ENCODE results near the gene ANKRD6. TPM values are rescaled to one million over a fixed set of nuclear protein-coding genes. Genes with fewer than 3 reads are reported as not detected.

ANKRD6 gene
- total RNA-seq, 1 donor from 2014 or later: 2.2 TPM

DNA sequence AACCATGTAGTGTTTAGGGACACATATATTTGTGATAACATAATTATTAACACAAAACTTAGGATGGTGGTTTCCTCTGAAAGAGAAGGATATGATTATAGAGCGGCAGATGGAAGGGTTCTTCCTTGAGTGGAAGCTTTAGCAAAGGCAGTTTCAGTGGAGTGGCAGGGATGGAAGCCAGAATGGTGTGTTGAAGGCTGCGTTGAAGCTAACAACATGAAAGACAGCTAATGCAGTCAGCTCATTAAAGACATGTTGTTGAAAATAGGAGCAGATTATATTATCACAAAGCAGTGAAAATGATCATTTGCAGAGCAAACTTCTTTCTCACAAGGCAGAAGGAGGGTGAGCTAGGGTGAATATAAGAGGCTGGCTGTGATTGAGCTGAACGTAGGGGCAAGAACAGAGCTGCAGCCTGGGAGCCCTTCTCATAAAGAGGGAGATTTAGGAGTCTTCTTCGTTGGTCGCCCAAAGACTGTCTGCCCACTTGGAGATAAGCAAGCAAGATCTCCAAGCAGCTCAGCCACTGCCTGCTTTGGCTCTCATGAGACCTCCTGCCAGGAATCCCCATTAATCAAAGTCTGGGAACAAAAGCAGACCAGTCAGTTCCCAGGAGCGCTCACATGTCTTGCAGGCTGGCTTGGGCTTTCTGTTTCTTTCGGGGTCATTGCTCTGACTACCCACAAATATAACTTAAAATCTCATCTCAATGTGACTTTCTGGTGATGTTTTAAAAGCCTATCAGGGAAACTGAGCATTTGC, 2.6 kb upstream of the ANKRD6 start:
- no peak overlapping the region for H3K27ac Mint-ChIP-seq
- peaks cover 52% of the 10 kb centered on the region for H3K27me3 Mint-ChIP-seq (ENCODE audit: low read depth)
- intact Hi-C loops (cut with micrococcal nuclease): loop anchor here (5.0 kb wide), 3 partner anchors 58 to 448 kb away; no protein-coding TSS in a partner anchor
- H3K4me3 Mint-ChIP-seq (ENCODE audit: low read depth): no peak overlapping the region
- no peaks in the 10 kb centered on the region for H3K9me3 Mint-ChIP-seq
- no peaks in the 10 kb centered on the region for H3K36me3 Mint-ChIP-seq (ENCODE audit: low read depth)
- DNase-seq (ENCODE audit: low spot score): no peak
- peaks cover 14% of the 10 kb centered on the region for H3K4me1 Mint-ChIP-seq (ENCODE audit: low read depth)

DNA sequence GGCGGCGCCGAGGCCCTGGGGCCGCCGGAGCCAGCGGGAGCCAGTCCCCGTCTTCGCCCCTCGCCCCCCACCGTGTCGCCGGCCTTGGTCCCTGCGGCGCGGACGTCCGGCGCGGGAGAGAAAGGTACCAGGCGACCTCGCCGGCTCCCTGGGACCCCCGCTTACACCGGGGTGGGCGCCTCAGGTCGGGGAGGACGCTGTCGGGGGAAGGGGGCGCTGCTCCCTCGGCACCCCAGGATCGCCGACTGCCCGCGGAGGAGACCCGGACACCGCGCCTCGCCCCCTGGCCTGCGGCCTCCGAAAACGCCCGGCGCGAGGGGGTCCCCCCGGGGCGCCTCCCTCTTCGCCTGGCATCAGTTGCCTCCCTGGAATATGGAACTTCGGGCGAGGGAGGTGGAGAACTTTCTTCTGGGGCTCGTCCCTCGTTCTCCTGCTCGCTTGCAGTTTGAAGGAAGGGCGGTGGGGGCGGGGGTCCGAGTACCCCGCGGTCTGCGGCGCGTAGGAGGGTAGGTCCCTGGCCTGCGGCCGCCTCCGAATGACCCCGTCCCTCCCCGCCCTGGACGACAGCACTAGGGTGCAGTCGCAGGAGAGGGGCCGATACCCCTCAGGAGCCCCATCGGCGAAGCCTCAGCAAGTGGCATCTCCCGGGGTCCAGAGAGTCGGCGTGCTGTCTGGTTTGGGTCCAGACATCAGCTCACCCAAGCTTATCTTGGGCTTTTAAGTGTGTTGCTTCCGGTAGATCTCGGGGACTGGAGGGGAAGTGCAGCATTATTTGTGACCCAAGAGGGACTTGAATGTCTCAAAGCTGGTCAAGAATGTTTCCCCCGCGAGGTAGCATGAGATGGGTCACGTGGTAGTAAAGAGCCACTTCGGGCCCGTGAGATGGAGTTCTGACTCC, 549 bp downstream of the ANKRD6 start:
- H3K27ac Mint-ChIP-seq: no peak overlapping the region

DNA sequence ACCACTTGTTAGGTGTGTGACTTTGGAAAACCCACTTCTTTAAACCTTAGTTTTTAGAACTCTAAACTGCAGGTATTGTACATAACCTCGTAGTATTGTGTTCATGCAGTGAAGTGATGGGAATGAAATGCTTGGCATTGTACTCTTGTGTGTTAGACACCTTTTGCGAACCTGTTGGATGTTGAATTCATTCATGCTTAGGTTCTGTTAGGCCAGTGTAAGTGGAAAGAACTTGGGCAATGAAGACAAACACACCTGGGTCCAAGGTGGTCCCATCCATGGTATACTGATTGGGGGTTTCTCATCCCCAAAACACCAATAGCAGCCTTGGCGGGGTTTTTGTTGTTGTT, 1.2 kb downstream of the ANKRD6 start:
- no peak overlapping the region for H3K27ac Mint-ChIP-seq

More for the DNA sequence above, 549 bp downstream of the ANKRD6 start:
- H3K4me1 Mint-ChIP-seq (ENCODE audit: low read depth): peaks cover 14% of the 10 kb centered on the region
- H3K9me3 Mint-ChIP-seq: no peaks in the 10 kb centered on the region
- peaks cover 51% of the 10 kb centered on the region for H3K27me3 Mint-ChIP-seq (ENCODE audit: low read depth)
- no peaks in the 10 kb centered on the region for H3K36me3 Mint-ChIP-seq (ENCODE audit: low read depth)
- H3K4me3 Mint-ChIP-seq (ENCODE audit: low read depth): peak overlapping the region; percentile 79
- intact Hi-C loops (cut with micrococcal nuclease): loop anchor here (1.0 to 5.0 kb wide), 5 partner anchors 21 to 451 kb away; partner anchors contain the start of genes LYRM2 and RRAGD
- no peak for DNase-seq (ENCODE audit: low spot score)

DNA sequence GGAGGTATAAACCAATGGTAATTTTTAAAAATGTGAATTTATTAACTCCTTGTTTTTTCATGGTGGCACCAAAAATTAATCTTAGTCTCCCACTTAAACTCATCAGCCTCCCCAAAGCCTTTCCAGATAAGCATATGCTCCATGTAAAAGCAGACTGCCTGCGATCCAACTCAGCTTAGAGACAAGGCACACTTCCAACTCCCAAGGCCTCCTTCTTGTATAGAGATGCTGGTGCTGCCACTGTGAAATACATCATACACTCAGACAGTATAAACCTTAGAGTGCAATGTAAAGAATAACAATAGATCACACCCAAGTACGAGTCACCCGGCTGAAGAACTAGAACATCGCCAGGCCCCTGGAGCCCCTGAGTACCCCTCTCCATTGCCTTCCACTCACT, 2.0 kb downstream of the ANKRD6 start:
- no peak overlapping the region for H3K27ac Mint-ChIP-seq

More for the DNA sequence above, 1.2 kb downstream of the ANKRD6 start:
- H3K9me3 Mint-ChIP-seq: no peaks in the 10 kb centered on the region
- peaks cover 14% of the 10 kb centered on the region for H3K4me1 Mint-ChIP-seq (ENCODE audit: low read depth)
- intact Hi-C loops (cut with micrococcal nuclease): loop anchor here (5.0 kb wide), 3 partner anchors 62 to 452 kb away; no protein-coding TSS in a partner anchor
- DNase-seq (ENCODE audit: low spot score): no peak
- H3K27me3 Mint-ChIP-seq (ENCODE audit: low read depth): peaks cover 47% of the 10 kb centered on the region
- no peaks in the 10 kb centered on the region for H3K36me3 Mint-ChIP-seq (ENCODE audit: low read depth)
- peak overlapping the region; percentile 79 for H3K4me3 Mint-ChIP-seq (ENCODE audit: low read depth)

DNA sequence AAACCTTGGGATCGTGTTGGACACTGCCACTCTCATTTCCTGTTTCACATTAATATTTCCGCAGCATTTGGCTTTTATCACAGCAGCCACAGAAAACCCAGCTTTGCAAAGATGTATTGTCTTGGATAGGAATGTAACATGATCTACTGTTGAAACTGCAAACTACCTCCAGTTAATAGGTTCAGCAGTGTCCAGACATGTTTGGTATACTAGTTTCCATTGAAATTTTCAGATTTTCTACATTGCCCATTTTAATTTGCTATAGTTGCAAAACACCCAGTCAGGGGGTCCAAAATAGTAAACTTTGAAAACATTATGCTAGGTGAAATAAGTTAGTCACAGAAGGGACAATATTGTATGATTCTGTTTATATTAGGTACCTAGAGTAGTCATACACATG, 3.3 kb downstream of the ANKRD6 start:
- DNase-seq (ENCODE audit: low spot score): no peak
- H3K36me3 Mint-ChIP-seq (ENCODE audit: low read depth): no peaks in the 10 kb centered on the region
- no peaks in the 10 kb centered on the region for H3K9me3 Mint-ChIP-seq
- no peak overlapping the region for H3K4me3 Mint-ChIP-seq (ENCODE audit: low read depth)
- intact Hi-C loops (cut with micrococcal nuclease): no loop called here
- peaks cover 14% of the 10 kb centered on the region for H3K4me1 Mint-ChIP-seq (ENCODE audit: low read depth)
- peaks cover 35% of the 10 kb centered on the region for H3K27me3 Mint-ChIP-seq (ENCODE audit: low read depth)
- no peak overlapping the region for H3K27ac Mint-ChIP-seq

More for the DNA sequence above, 2.0 kb downstream of the ANKRD6 start:
- no peak for DNase-seq (ENCODE audit: low spot score)
- Mint-ChIP-seq H3K9me3 (no peaks in the 10 kb centered on the region), H3K4me3 (ENCODE audit: low read depth) (no peak overlapping the region), H3K36me3 (ENCODE audit: low read depth) (no peaks in the 10 kb centered on the region), H3K27me3 (ENCODE audit: low read depth) (peaks cover 43% of the 10 kb centered on the region), H3K4me1 (ENCODE audit: low read depth) (peaks cover 14% of the 10 kb centered on the region)
- intact Hi-C loops (cut with micrococcal nuclease): loop anchor here (5.0 kb wide), 3 partner anchors 63 to 453 kb away; no protein-coding TSS in a partner anchor

DNA sequence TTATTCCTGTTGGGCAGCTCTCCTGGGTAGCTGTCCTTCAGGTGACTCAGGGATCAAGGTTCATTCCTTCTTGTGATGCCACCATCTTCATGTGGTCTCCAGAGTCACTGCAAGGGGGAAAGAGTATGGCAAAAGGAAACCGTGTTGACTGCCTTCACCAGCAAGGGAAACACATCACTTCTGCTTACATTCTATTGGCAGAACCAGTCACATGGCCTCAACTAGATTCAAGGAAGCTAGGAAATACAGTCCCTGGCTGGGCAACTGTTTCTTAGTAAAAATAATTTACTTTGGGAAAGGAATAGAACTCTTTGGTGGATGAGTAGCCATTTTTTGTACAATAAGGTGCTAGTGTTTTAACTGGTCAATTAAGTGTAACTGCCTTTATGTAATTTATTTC, 5.3 kb downstream of the ANKRD6 start:
- intact Hi-C loops (cut with micrococcal nuclease): no loop called here
- Mint-ChIP-seq H3K27ac (no peak overlapping the region), H3K36me3 (ENCODE audit: low read depth) (no peaks in the 10 kb centered on the region), H3K27me3 (ENCODE audit: low read depth) (peaks cover 32% of the 10 kb centered on the region), H3K4me1 (ENCODE audit: low read depth) (peaks cover 9% of the 10 kb centered on the region), H3K4me3 (ENCODE audit: low read depth) (no peak overlapping the region), H3K9me3 (no peaks in the 10 kb centered on the region)
- no peak for DNase-seq (ENCODE audit: low spot score)

DNA sequence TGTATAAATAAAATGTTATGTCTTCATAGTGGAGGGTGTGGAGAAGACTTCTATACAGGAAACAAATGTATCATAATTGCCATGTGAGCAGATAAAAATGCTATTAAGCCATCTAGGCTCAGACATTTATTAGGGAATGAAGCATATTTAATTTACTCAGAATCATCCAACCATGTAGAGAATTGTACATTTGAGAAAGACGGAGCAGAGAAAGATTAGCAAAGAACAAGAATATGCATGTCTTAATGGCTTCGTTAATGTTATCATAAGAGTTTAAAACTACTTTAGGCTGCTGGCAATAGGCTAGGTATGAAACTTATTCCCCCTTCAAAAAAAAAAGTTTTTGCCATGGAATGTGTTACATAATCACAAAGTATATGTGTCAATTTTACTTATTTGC, 6.1 kb downstream of the ANKRD6 start:
- no peaks in the 10 kb centered on the region for H3K9me3 Mint-ChIP-seq

DNA sequence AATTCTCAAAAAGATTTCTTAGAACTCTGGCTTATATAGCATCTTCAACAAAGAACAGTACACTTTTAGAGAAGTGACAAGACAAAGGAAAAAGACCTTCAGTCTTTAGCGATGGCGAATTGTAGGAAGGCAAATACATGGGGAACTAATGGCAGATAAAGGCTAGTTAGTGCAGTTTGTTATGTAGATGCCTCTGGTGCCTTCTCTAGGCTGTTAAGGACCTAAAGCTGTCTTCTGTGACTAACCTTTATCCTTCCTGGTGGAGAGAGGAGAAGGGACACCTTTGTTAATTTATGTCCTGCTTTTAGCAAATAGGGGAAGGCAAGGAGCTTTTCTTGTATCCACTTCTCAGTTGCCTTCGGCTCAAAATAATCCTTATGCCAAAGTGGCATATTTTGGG, 7.2 kb downstream of the ANKRD6 start:
- H3K27me3 Mint-ChIP-seq (ENCODE audit: low read depth): peaks cover 25% of the 10 kb centered on the region
- intact Hi-C loops (cut with micrococcal nuclease): no loop called here
- no peak overlapping the region for H3K4me3 Mint-ChIP-seq (ENCODE audit: low read depth)
- no peaks in the 10 kb centered on the region for H3K9me3 Mint-ChIP-seq
- no peak for DNase-seq (ENCODE audit: low spot score)
- H3K4me1 Mint-ChIP-seq (ENCODE audit: low read depth): peaks cover under 1% of the 10 kb centered on the region
- H3K36me3 Mint-ChIP-seq (ENCODE audit: low read depth): no peaks in the 10 kb centered on the region
- H3K27ac Mint-ChIP-seq: no peak overlapping the region

More for the DNA sequence above, 6.1 kb downstream of the ANKRD6 start:
- H3K36me3 Mint-ChIP-seq (ENCODE audit: low read depth): no peaks in the 10 kb centered on the region
- H3K4me1 Mint-ChIP-seq (ENCODE audit: low read depth): peaks cover 5% of the 10 kb centered on the region
- peaks cover 33% of the 10 kb centered on the region for H3K27me3 Mint-ChIP-seq (ENCODE audit: low read depth)
- intact Hi-C loops (cut with micrococcal nuclease): no loop called here
- no peak for DNase-seq (ENCODE audit: low spot score)
- no peak overlapping the region for H3K4me3 Mint-ChIP-seq (ENCODE audit: low read depth)
- no peak overlapping the region for H3K27ac Mint-ChIP-seq

DNA sequence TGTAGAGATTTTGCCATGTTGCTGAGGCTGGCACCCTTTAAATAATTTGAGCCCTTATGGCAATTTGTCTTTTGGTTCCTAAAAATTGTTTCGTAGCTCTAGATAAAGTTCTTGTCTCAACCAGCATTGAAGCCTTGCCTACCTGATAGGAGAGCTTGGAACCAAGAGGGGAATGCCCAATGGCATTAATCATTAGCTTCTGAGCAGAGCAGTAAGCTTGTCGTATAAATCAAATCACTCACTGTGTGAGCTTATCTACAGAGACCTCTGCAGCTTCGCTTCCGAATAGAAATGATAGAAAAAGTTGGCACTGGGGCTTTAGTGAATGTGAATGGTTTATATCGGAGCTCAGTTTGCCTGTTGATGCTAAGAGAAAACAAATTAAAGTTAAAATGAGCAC, 10.7 kb downstream of the ANKRD6 start:
- H3K4me1 Mint-ChIP-seq (ENCODE audit: low read depth): no peaks in the 10 kb centered on the region
- H3K27me3 Mint-ChIP-seq (ENCODE audit: low read depth): peaks cover 14% of the 10 kb centered on the region
- intact Hi-C loops (cut with micrococcal nuclease): no loop called here
- H3K9me3 Mint-ChIP-seq: no peaks in the 10 kb centered on the region
- H3K27ac Mint-ChIP-seq: no peak overlapping the region
- no peaks in the 10 kb centered on the region for H3K36me3 Mint-ChIP-seq (ENCODE audit: low read depth)
- DNase-seq (ENCODE audit: low spot score): no peak
- no peak overlapping the region for H3K4me3 Mint-ChIP-seq (ENCODE audit: low read depth)

DNA sequence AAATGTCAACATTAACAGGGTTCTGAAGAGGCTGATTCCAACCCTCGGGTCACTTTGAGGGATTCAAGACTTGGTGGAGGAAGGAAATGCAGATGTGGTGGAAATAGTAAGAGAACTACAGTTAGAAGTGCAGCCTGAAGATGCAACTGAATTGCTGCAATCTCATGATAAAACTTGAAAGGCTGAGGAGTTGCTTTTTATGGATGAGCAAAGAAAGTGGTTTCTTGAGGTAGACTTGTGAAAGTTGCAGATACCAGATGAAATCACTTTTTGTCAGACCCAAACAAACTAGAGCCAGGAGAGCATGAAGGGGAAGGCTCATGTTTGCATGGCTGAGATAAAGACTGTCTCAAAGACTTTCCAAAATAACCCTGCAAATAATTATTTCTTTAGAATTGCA, 16.2 kb downstream of the ANKRD6 start:
- Mint-ChIP-seq H3K27me3 (ENCODE audit: low read depth) (peaks cover 4% of the 10 kb centered on the region), H3K27ac (no peak overlapping the region)
- intact Hi-C loops (cut with micrococcal nuclease): no loop called here

DNA sequence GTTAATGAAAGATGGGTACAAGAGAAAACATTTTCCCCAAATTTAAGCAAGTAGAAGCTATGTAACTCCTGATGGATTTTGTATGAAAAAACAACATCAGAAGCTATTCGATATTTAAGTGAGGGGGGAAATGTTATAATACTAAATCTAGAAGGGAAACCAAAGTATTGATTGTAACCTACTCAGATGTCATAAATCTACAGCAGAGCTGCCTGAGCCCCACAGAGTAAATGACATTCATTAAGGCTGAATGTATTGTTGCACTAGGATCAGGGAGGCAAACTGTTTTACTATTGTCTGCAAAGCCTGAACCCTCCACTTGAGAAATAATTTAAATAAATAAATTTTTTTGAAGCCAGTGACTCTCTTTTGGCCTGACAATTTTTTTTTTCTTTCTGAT, 19.3 kb downstream of the ANKRD6 start:
- Mint-ChIP-seq H3K27me3 (ENCODE audit: low read depth) (peaks cover 4% of the 10 kb centered on the region), H3K4me1 (ENCODE audit: low read depth) (no peaks in the 10 kb centered on the region), H3K9me3 (no peaks in the 10 kb centered on the region), H3K27ac (no peak overlapping the region), H3K36me3 (ENCODE audit: low read depth) (no peaks in the 10 kb centered on the region), H3K4me3 (ENCODE audit: low read depth) (no peak overlapping the region)
- intact Hi-C loops (cut with micrococcal nuclease): no loop called here
- DNase-seq (ENCODE audit: low spot score): no peak

More for the DNA sequence above, 16.2 kb downstream of the ANKRD6 start:
- Mint-ChIP-seq H3K9me3 (no peaks in the 10 kb centered on the region), H3K4me1 (ENCODE audit: low read depth) (no peaks in the 10 kb centered on the region), H3K36me3 (ENCODE audit: low read depth) (no peaks in the 10 kb centered on the region), H3K4me3 (ENCODE audit: low read depth) (no peak overlapping the region)
- no peak for DNase-seq (ENCODE audit: low spot score)

DNA sequence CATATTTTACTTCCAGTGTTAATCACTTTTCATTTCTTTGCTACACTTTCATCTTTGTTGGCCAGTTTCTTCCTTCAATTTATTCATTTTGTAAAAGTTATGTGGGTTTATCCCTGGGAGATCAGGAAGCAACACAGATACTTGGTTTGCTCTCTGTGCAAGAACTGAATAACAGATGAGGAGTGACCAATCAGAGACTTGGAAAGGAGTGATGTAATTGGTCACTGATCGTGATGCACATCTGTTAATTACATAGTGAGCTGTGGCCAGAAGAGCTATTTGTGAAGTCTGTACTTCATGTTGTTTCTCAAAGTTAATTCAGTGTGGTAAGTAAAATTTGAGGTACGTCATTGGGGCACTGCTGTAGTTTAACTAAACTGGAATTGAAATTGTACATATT, 21.3 kb downstream of the ANKRD6 start:
- Mint-ChIP-seq H3K4me1 (ENCODE audit: low read depth) (no peaks in the 10 kb centered on the region), H3K4me3 (ENCODE audit: low read depth) (no peak overlapping the region), H3K27me3 (ENCODE audit: low read depth) (peaks cover 6% of the 10 kb centered on the region), H3K9me3 (no peaks in the 10 kb centered on the region), H3K27ac (no peak overlapping the region), H3K36me3 (ENCODE audit: low read depth) (no peaks in the 10 kb centered on the region)
- no peak for DNase-seq (ENCODE audit: low spot score)
- intact Hi-C loops (cut with micrococcal nuclease): no loop called here

DNA sequence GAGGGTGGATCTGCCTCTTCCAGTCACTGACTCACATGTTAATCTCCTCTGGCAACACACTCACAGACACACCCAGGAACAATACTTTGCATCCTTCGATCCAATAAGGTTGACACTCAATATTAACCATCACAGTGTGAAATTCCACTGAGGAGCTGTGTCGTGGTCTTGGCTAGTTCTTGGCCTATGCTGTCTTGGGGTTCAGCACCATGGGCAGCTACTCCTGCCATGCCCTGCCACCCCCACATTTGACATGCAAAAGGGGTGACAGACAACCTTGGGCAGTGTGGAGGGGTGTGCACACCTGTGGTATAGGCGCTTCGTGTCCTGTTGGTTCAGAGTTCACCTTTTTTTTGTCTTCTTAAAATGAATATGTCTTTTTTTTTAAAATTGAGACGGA, 25.8 kb downstream of the ANKRD6 start:
- Mint-ChIP-seq H3K4me3 (ENCODE audit: low read depth) (no peak overlapping the region), H3K36me3 (ENCODE audit: low read depth) (no peaks in the 10 kb centered on the region), H3K4me1 (ENCODE audit: low read depth) (no peaks in the 10 kb centered on the region), H3K9me3 (no peaks in the 10 kb centered on the region), H3K27ac (no peak overlapping the region), H3K27me3 (ENCODE audit: low read depth) (peaks cover 5% of the 10 kb centered on the region)
- intact Hi-C loops (cut with micrococcal nuclease): no loop called here
- no peak for DNase-seq (ENCODE audit: low spot score)
